Endothelial cell of umbilical vein (primary cell): ENCODE measurements around the gene CDC25A. TPM values are rescaled to one million over a fixed set of nuclear protein-coding genes. Genes with fewer than 3 reads are reported as not detected.

ENCODE experiments used
- BruUV-seq: library from RNA; stranded (reverse); fragments of 400-500 nt; replicated peaks from 2 replicates; lab custom pipeline; 2021; lab: Mats Ljungman, UMichigan
- CTCF ChIA-PET: fragments of 300-600, 350-600 bp; sonication (Branson Sonifier 250); formaldehyde crosslinking; loops from one replicate; lab custom pipeline; 2021; ENCODE audit warnings: antibody characterized with exemption, inconsistent platforms; lab: Charles Lee
- POLR2A ChIA-PET: fragments of 300-600, 350-600 bp; sonication (Branson Sonifier 250); formaldehyde crosslinking; loops from one replicate; lab custom pipeline; 2021; ENCODE audit warnings: antibody characterized with exemption, inconsistent platforms; lab: Charles Lee
- DNase-seq: peaks from one replicate; pipeline ENCODE4 v3.0.0-alpha.2; 2011; ENCODE audit warnings: low read depth, low spot score
- FAIRE-seq: peaks from 2 replicates; lab custom pipeline; 2011; peaks lifted over from hg19 to GRCh38; lab: Jason Lieb, UNC
- H2AFZ ChIP-seq: 2 replicates; pipeline ENCODE4 v1.6.0; 2012; ENCODE audit warnings: low read depth, low read length, control low read depth, inconsistent platforms
- H3K27ac ChIP-seq: 2 replicates; pipeline ENCODE4 v1.5.1; 2011; ENCODE audit warnings: low read depth, mild to moderate bottlenecking, control low read depth, low read length, moderate library complexity; ENCODE audit not compliant: insufficient read depth
- H3K27me3 ChIP-seq, 2 experiments: 2 replicates each; pipeline versions ENCODE4 v1.6.0 to v1.6.1; 2011; ENCODE audit warnings: low read length in 2 of 2, mixed read lengths in 1 of 2; ENCODE audit not compliant: control insufficient read depth in 2 of 2, insufficient read depth in 2 of 2
- H3K36me3 ChIP-seq, 2 experiments: 2 replicates in 1 of 2; 3 replicates in 1 of 2; pipeline ENCODE4 v1.5.1; 2011; ENCODE audit warnings: low read length in 2 of 2, mild to moderate bottlenecking in 1 of 2, moderate library complexity in 1 of 2; ENCODE audit not compliant: control insufficient read depth in 2 of 2, insufficient read depth in 2 of 2; ENCODE audit errors: extremely low read depth in 1 of 2
- H3K4me1 ChIP-seq: 3 replicates; pipeline ENCODE4 v1.5.1; 2011; ENCODE audit warnings: mild to moderate bottlenecking, low read length; ENCODE audit not compliant: control insufficient read depth, insufficient read depth; ENCODE audit errors: extremely low read depth
- H3K4me2 ChIP-seq: 2 replicates; pipeline ENCODE4 v1.6.1; 2011; ENCODE audit warnings: low read length, control low read depth, mixed read lengths; ENCODE audit not compliant: insufficient read depth
- H3K4me3 ChIP-seq, 3 experiments: fragments of 200-600 bp in 1 of 3; sonication (generic), shearing (Covaris generic) in 1 of 3; replicated peaks in 1 of 3; 2 replicates each; pipeline ENCODE4 v1.5.1; 2011 to 2016; ENCODE audit warnings: control low read depth in 3 of 3, low read length in 3 of 3, mild to moderate bottlenecking in 2 of 3, inconsistent platforms in 1 of 3, low read depth in 1 of 3, moderate library complexity in 1 of 3; ENCODE audit not compliant: insufficient read depth in 1 of 3
- H3K79me2 ChIP-seq: 2 replicates; pipeline ENCODE4 v1.6.0; 2012; ENCODE audit warnings: low read length, inconsistent platforms; ENCODE audit not compliant: control insufficient read depth, insufficient read depth
- H3K9ac ChIP-seq: replicated peaks from 2 replicates; pipeline ENCODE3; 2011; ENCODE audit warnings: low read length, control low read depth; ENCODE audit not compliant: insufficient read depth; ENCODE audit errors: extremely low read depth
- H3K9me1 ChIP-seq: replicated peaks from 3 replicates; pipeline ENCODE4 v1.6.0; 2011; ENCODE audit warnings: mild to moderate bottlenecking, low read length; ENCODE audit not compliant: control insufficient read depth, insufficient read depth; ENCODE audit errors: extremely low read depth
- H3K9me3 ChIP-seq: replicated peaks from 2 replicates; pipeline ENCODE4 v1.5.1; 2012; ENCODE audit warnings: low read length, inconsistent platforms; ENCODE audit not compliant: control insufficient read depth, insufficient read depth
- H4K20me1 ChIP-seq: replicated peaks from 2 replicates; pipeline ENCODE3; 2011; ENCODE audit warnings: mild to moderate bottlenecking, low read length; ENCODE audit not compliant: control insufficient read depth, insufficient read depth; ENCODE audit errors: extremely low read depth
- EZH2 ChIP-seq: IDR thresholded peaks from 2 replicates; pipeline ENCODE4 v1.6.1; 2012; ENCODE audit warnings: borderline replicate concordance, low read depth, mild to moderate bottlenecking, moderate library complexity, low read length, inconsistent platforms; ENCODE audit not compliant: severe bottlenecking
- FOS ChIP-seq: IDR thresholded peaks from 2 replicates; pipeline ENCODE4 v1.6.1; 2011; ENCODE audit warnings: mild to moderate bottlenecking, low read length, moderate library complexity, borderline replicate concordance; ENCODE audit not compliant: insufficient read depth
- GATA2 ChIP-seq: IDR thresholded peaks from 2 replicates; pipeline ENCODE4 v1.7.0; 2011; ENCODE audit warnings: low read depth, mild to moderate bottlenecking, moderate library complexity, mixed read lengths, low read length; ENCODE audit not compliant: insufficient read length, insufficient read depth
- JUN ChIP-seq: IDR thresholded peaks from 2 replicates; pipeline ENCODE4 v1.6.1; 2011; ENCODE audit warnings: borderline replicate concordance, low read depth; ENCODE audit not compliant: insufficient read length, insufficient read depth
- MAX ChIP-seq: IDR thresholded peaks from 2 replicates; pipeline ENCODE4 v1.6.1; 2011; ENCODE audit not compliant: insufficient read depth, insufficient read length
- MYC ChIP-seq: IDR thresholded peaks from one replicate; pipeline ENCODE4 v1.6.1; 2011; ENCODE audit warnings: mild to moderate bottlenecking, low read depth, low read length
- POLR2A ChIP-seq: IDR thresholded peaks from 2 replicates; pipeline ENCODE4 v1.6.1; 2012; ENCODE audit warnings: low read depth, mild to moderate bottlenecking, control low read depth, low read length
- POLR2AphosphoS5 ChIP-seq: IDR thresholded peaks from 2 replicates; pipeline ENCODE4 v1.6.1; 2012; ENCODE audit warnings: low read depth, mild to moderate bottlenecking, control low read depth, low read length, moderate library complexity; ENCODE audit not compliant: insufficient read depth
- dilution Hi-C: fragments of 300-500 bp; cut with MboI; formaldehyde crosslinking; loops from one replicate; pipeline ENCODE4 v1.15.0; 2019; ENCODE audit warnings: low sequenced_read_pairs; ENCODE audit not compliant: extremely low pct_ligation_motif_present
- intact Hi-C: fragments of 100-400 bp; cut with micrococcal nuclease; formaldehyde crosslinking; loops from one replicate; pipeline ENCODE4 v1.10.0; 2022
- polyA plus RNA-seq, 4 experiments: library from polyadenylated mRNA; depleted of rRNA in 3 of 4; stranded (reverse) in 3 of 4; unstranded in 1 of 4; fragments of >200 nt; gene quantifications; 2 replicates each; pipeline versions ENCODE4 v1.2.1 to v1.2.3, GENCODE V29; 2011 to 2012; ENCODE audit warnings: missing spikeins in 1 of 4
- total RNA-seq: library from RNA; stranded (reverse); gene quantifications from 2 replicates; pipeline ENCODE4 v1.2.3, GENCODE V29; 2021
- TF ChIP-seq, protein P1 (sequence below), 2 donors: IDR thresholded peaks; 1 replicate in 1 of 2; 2 replicates in 1 of 2; pipeline ENCODE4 v1.5.1; 2011; ENCODE audit warnings: low read length in 2 of 2, mild to moderate bottlenecking in 2 of 2, moderate library complexity in 2 of 2, control low read depth in 1 of 2, inconsistent platforms in 1 of 2, low read depth in 1 of 2; ENCODE audit not compliant: insufficient read depth in 1 of 2; ENCODE audit errors: extremely low read depth in 1 of 2

Gene CDC25A
- total and polyA plus RNA-seq, 2 donors (not counting 3 experiments of a cell fraction or from before 2014, with no cell fraction given), result 5.5 to 18.4 TPM

- H3K27me3 ChIP-seq, result peaks cover 0 to 11% of the 10 kb centered on the region in 2 experiments
- H3K4me2 ChIP-seq, result no peak overlapping the region
- DNase-seq (no peak), FAIRE-seq (no peak)
- no peak overlapping the region for H3K9ac ChIP-seq
- dilution Hi-C loops (no loop called here), intact Hi-C loops (no loop called here)
- H3K9me1 ChIP-seq, result no peaks in the 10 kb centered on the region
- no peaks in the 10 kb centered on the region for H3K9me3 ChIP-seq
- H3K27ac ChIP-seq, result no peak overlapping the region
- H3K4me3 ChIP-seq, result no peak overlapping the region
- ChIA-PET POLR2A (no interaction called here), CTCF (no interaction called here)
- H4K20me1 ChIP-seq, result no peaks in the 10 kb centered on the region
- H2AFZ ChIP-seq, result no peak overlapping the region
- TF ChIP-seq FOS (no peak), POLR2A (no peak), POLR2AphosphoS5 (no peak), MYC (no peak), JUN (no peak), EZH2 (no peak), GATA2 (no peak), MAX (no peak)
- TF ChIP-seq, protein P1, sequence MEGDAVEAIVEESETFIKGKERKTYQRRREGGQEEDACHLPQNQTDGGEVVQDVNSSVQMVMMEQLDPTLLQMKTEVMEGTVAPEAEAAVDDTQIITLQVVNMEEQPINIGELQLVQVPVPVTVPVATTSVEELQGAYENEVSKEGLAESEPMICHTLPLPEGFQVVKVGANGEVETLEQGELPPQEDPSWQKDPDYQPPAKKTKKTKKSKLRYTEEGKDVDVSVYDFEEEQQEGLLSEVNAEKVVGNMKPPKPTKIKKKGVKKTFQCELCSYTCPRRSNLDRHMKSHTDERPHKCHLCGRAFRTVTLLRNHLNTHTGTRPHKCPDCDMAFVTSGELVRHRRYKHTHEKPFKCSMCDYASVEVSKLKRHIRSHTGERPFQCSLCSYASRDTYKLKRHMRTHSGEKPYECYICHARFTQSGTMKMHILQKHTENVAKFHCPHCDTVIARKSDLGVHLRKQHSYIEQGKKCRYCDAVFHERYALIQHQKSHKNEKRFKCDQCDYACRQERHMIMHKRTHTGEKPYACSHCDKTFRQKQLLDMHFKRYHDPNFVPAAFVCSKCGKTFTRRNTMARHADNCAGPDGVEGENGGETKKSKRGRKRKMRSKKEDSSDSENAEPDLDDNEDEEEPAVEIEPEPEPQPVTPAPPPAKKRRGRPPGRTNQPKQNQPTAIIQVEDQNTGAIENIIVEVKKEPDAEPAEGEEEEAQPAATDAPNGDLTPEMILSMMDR (IDR thresholded peaks at IDR 0.05; ENCODE audit: extremely low read depth in 1 of 2, insufficient read depth in 1 of 2, low read depth in 1 of 2, low read length in 2 of 2), result no peak
- BruUV-seq, result no TSS peak
- H3K4me1 ChIP-seq, result no peaks in the 10 kb centered on the region
- no peaks in the 10 kb centered on the region for H3K36me3 ChIP-seq
- H3K79me2 ChIP-seq, result no peaks in the 10 kb centered on the region
These were observed 26.8 kb upstream of the CDC25A start for GRCh38 chr3:48215019-48215418.
